GM21367 (cell line): Measurements from ENCODE around the gene TMEM40.
"Not testable (repeated sequence)": the region's sequence is repeated elsewhere in the genome, so short reads cannot be mapped to it uniquely, and the experiment has no call there.

Source experiments
- ATAC-seq: cut with Tn5 transposase; IDR thresholded peaks from one replicate; pipeline ENCODE4 v1.9.1; 2021; ENCODE audit not compliant: unreplicated experiment

The TMEM40 gene, protein sequence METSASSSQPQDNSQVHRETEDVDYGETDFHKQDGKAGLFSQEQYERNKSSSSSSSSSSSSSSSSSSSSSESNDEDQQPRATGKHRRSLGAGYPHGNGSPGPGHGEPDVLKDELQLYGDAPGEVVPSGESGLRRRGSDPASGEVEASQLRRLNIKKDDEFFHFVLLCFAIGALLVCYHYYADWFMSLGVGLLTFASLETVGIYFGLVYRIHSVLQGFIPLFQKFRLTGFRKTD

DNA sequence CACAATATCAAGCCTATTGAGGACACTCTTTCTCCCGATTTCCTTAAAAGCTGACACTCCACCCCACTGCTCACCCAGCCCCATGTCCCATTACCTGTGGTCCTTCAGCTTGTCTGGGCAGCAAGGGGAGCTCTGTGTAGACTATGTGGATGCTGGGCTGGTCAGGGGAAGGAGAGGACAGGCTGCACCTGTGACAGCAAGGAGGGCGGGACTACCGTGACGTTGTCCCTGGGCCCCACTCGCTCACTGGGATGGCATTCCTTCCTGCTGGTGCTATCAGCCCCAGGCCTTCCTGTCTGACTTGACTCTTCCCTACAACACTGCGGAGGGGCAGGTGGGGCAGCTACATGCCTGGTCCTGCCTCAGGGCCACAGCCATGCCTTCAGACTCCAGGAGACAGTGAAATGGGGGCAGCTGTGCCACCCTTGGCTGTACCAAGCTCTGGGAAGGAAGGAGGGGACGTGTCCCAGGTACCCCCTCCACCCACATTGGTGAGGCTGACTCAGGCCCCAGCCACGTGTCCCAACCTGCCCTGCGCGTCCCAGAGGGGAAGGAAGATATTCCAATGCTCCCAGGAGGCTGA lies at the start of gene TMEM40:
TSS of gene TMEM40 (minus strand) at position 163 of the 583 bp plus-strand sequence. CDS start 9,427 bp downstream, outside the sequence.
- no peak for ATAC-seq

DNA sequence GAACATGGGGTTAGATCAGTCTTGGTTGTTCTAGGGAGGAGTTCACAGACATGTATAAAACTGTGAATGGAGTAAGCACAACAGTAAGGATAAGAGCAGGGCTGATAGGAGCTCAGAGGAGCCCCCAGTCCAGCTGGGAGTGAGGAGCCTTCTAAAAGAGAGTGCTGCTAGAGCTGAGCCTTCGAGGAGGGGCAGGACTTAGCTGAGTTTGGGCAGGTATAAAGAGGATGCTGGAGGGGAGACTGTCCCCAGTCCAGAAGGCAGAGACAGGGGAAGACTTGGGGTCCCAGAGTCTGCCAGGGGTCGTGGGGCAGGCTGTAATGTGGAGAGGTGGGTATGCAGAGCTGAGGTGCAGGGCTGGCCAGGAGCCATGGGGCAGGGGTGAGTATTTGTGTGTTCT lies 49.5 kb upstream of the TMEM40 start:
- ATAC-seq = no peak

DNA sequence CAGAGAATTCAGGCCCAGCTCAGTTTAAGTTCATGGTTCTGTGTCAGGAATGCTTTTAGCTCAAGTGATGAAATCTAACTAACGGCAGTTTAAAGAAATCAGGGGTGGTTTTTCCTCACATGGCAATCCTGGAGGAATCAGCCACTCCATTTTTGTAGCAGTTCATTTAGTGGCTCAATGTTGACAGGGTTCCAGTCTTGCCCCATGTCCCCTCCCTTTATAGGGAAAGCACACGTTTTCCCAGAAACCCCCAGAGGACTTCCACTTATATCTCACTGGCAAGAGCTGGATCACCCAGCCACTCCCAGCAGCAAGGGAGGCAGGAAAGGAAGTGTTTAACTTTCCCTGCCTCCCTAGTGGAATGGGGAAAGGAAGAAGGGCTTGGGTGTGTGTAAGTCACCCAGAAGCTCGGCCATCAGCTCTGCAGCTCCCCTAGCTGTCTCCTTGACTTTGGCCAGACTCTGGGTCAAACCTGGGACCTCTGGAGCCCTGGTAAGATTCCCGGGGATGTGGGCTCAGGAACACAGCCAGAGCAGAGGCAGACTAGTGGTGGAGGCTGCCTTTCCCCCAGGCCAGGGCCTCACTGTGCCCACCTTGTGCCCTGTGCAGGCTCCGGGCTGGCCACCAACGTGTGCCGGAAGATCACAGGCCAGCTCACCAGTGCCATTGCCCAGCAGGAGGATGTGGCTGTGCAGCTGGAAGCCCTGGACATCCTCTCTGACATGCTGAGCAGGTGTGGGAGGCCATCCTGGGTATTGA lies 48.7 kb upstream of the TMEM40 start:
- ATAC-seq = no peak

DNA sequence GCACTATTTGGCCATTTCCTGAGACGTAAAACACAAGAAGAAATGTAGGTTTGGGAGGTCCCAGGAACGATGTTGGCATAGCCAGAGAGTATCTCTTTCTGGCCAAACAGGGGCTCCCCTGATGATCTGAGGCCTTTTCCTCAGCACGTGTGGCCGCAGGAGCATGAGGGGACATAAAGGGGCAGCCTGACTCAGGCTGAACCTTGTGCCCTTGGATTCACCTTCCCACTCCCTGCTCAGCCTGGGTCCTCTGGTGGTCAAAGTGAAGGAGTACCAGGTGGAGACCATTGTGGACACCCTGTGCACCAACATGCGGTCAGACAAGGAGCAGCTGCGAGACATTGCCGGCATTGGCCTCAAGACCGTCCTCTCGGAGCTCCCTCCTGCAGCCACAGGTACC lies 48.0 kb upstream of the TMEM40 start:
- no peak for ATAC-seq

DNA sequence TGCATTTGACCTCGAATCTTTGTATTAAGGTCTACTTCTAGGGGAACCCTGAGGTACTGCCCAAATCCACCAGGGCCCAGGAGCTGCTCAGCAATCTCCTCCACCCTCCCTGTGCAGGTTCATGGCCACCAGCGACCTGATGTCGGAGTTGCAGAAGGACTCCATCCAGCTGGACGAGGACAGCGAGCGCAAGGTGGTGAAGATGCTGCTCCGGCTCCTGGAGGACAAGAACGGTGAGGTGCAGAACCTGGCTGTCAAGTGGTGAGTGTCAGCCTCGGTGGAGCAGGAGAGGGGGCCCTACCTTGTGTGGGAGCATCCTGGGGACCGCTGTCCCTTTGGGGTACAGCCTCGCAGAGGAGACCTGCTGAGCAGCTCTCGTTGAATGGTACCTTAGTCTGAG lies 44.3 kb upstream of the TMEM40 start:
- no peak for ATAC-seq

DNA sequence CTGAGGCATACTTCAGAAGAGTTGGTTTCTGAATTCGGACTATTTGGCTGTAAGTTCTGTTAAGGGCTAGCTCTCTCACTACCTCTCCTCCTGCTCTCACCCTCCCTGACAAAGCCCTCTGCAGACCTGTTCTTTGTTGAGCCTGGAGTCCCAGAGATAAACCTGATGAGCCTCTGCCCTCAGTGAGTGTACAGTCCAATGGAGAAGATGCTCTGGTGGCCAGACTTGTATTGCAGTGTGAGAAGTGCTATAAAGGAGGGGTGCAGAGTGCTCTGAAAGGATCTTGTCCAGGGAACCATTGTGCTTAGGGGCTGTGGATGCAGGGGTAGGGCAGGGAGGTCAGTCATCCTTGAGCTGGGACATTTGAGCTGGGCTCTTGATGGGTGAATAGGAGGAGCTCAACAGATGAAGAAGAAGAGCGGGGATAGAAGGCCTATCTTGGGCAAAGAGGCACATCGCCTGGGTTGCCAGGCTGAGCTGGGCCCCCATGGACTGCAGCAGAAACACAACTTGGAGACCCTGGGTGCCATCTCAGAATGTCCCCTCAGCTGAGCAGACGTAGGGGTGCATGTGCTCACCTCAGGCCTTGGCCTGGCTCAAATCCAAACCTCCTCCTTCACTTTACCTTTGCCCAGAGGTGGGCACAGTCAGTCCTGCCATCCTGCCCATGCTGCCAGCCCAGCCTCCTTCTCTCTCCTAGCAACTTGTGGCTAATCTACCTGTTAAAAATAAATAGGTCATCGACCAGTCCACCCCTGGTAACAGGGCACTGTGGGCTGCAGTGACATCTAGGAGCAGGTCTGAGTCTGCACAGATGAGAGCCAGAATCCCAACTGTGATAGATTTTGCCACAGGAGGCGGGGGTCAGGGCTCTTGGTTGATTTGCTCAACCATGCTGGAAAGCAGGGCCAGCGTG lies 40.7 kb upstream of the TMEM40 start:
- no peak for ATAC-seq

DNA sequence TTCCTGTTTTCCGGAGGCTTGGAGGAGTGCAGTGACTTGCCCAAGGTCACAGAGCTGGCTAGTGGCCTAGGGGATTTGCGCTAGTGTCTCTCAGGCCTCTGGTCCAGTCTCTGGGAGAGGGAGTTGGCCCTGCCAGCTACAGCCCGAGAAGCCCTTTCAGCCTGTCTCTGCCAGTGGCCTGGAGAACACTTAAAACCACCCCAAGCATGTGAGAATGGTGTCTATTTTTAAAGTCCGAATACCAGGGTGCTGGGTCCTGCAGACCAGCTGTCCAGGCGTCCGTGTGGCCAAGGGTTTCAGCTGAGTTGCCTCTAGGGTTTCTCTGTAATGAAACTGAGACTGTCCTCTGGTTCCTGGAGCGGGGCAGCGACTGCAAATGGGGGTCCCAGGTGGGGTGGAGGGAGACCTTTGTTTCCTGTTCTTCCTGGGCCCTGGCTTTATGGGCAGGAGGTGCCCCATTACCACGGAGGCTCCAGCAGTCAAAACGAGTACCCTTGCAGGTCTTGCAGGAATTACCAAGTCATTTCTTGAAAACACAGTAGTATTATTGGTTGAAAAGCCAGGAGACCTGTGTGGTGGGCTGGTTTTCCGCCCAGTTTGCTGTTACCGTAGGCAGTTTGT lies 39.6 kb upstream of the TMEM40 start:
- no peak for ATAC-seq

DNA sequence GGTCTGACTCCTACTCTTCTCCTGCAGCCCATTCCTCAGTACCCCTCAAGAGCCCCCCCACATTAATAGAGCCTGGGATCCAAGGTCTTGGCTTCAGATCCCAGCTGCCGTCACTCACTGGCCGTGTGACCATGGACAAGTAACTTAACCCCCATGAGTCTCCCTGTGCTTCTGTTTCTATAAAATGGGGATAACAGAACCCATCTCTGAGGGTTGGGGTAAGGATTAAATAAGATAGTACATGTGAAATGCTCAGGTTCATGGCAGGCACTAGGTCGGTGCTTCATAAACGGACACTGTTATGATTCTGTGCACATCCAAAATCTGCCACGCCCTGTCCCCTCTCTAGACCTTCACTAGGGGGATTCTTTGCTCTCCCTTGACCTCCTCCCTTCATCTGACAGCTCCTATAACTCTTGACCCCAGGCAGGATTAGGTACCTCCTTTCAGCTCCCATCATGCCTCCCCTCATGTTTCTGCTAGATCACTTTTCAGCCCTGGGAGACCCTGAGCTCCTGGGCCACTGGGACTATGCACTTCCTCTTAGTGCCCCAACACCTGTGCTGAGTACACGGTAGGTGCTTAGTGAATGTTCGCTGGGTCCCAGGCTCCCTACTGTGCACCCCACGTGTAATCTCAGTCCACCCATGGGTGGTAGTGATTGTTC lies 39.0 kb upstream of the TMEM40 start:
- no peak for ATAC-seq

DNA sequence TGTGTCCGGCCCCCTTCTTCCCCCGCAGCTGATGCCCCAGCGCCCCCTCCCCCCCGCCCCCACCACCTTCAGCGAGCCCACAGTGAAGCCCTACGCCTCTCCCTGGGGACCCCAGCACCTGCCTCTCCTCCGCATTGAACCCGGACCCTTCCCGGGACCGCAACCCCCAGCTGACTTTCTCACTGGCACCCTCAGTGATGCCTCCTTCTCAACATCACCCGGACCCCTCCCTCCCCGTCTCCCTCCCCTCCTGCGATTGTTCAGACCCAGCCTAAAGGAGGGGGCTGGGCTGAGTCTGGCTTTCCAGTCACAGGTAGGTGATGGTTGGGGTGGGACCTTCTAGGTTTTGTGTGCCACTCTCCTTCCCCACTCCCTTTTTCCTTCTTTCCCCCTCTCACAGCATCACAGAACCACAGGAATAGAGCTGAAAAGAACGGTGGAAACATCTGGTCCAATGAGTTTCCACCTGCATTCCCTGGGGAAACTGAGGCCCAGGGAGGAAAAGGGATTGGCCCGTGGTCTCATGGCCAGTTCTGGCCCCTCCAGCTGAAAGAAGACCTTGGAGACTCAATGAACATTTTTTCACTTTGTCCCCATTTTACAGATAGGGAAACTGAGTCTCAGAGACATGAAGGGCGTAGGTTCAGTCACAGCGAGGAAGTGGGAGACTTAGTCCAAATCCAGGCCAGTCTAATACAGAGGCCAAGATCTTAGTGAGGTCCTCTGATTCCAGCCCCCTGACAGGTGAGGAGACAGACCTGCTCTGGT lies 38.2 kb upstream of the TMEM40 start:
- no peak for ATAC-seq

DNA sequence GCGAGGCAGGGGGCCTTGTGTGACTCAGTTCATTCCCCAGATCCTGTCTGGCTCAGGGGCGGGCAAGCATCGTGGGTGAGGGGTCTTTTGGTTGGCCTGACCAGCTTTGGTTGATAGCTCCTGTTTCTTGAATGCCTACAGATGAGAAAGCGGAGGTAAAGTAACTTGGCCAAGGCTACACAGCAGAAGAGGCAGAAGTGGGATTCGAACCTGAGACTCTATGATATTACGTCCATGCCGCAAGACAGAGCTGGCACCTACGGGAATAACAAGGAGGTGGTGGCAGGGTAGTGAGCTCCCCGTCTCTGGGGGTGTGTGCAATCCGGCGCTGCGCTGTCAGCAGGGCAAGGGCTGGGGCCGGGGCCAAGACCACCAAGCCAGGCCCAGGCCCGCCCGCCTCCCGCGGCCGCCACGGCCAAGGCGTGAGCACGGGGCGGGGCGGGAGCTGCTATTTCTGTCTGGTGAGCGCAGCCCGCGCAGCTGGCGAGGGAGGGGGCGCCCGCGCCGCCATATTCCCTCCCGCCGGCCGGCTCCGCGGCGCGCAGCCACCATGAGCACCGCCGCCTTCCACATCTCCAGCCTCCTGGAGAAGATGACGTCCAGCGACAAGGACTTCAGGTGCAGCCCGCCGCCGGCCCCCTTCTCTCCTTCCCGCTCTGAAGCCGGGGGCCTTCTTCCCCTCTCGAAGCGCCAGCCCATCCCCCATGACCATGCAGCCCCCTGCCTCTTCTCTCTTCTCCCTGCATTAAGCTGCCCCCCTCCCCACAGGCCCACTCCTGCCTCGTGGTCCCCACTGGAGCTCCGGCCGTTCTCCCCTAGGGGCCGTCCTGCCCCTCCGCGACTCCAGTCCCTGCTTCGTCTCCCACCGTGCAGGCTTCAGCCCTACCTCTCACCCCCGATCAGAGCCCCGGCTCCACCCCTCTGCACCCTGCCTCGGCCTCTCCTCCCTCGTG lies 37.4 kb upstream of the TMEM40 start, which contains the start of gene CAND2:
TSS of gene CAND2 (plus strand) at position 510 of the 953 bp plus-strand sequence. CDS start at position 551, 41 bp downstream.
- no peak for ATAC-seq

DNA sequence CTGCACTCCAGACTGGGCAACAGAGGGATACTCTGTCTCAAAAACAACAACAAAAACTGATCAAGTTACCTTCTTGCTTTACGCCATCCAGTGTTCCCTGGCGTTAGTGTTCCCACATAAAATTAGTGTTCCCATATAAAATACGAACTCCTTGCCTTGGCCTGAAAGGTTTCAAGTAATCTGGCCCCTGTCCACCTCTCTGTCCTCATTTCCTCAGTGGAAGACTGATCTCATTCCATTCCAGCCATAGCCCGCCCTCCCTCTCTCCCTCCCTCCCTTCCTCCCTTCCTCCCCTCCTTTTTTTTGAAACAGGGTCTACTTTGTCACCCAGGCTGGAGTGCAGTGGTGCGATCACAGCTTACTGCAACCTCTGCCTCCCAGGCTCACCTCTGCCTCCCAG lies 34.6 kb upstream of the TMEM40 start:
- no peak for ATAC-seq

DNA sequence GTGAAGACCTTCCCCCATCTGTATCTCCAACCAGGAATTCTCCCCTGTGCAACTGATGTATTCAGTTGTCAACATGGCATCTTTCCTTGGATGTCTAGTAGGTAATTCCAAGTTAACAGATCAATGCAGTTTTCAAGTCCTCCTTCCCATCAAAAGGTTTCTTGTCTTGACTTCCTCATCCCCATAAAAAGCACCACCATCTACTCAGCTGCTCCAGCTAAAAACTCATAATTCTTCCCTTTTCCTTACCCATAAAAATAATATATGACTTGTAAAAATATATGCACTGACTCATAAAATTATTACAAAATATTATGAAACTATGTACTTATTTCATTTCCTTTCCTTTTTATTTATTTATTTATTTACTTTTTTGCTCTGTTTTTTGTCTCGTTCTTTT lies 32.4 kb upstream of the TMEM40 start:
- no peak for ATAC-seq

DNA sequence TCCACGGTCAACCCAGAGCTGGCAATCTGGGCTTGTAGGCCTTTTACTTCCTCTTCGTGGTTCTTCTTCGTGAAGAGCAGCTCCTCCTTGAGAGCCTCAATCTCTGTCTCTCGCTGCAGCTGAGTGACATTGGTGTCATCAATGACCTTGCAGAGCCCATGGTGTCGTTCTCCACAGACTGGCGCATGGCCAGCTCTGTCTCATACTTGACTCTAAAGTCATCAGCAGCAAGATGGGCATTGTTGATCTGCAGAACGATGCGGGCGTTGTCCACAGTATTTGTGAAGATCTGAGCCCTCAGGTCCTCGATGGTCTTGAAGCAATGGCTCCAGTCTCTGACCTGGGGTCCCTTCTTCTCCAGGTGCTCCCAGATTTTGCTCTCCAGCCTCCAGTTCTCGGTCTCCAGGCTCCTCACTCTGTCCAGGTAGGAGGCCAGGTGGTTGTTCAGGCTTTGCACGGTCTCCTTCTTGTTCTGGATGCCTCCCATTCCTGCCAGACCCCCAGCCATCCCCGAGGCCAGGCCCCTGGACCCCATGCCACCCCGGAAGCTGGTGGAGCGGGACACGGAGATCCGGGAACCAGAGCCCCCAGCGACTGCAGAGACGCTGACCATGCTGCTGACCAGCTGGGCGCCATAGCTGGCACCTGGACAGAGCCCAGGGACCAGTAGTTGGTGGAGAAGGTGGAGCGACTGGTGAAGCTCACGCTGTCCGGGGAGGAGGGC lies 29.1 kb upstream of the TMEM40 start:
- not testable (repeated sequence) for ATAC-seq

DNA sequence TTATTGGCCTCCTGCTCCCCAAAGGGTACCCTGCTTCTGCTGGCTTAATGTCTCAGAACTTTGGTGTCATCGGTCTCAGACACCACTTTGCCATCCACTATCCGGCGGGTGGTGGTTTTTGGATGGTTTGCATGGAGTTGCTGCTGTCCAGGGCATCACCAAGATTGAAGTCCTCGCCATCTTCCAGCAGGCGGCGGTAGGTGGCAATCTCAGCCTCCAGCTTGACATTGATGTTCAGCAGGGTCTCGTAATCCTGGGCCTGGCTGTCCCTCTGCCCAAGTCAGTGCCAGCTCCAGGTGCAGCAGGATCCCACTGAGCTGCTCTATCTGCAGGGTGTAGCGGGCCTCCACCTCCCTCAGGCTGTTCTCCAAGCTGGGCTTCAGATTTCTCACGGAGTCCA lies 28.3 kb upstream of the TMEM40 start:
- not testable (repeated sequence) for ATAC-seq

DNA sequence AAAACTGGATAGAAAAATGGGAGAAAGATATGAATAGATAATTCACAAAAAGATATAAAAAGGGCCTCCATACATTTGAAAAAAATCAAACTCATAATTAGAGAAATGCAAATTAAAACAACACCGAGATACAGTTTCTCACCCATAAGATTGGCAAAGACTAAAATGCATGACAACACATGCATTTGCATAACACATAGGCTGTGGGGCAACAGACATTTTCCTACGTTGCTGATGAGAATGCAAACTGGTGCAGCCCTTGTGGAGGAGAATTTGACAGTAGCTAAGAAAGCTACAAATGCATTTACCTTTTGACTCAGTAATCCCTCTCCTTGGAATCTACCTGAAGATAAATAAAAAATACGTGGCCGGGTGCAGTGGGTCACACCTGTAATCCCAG lies 26.0 kb upstream of the TMEM40 start:
- ATAC-seq = no peak

DNA sequence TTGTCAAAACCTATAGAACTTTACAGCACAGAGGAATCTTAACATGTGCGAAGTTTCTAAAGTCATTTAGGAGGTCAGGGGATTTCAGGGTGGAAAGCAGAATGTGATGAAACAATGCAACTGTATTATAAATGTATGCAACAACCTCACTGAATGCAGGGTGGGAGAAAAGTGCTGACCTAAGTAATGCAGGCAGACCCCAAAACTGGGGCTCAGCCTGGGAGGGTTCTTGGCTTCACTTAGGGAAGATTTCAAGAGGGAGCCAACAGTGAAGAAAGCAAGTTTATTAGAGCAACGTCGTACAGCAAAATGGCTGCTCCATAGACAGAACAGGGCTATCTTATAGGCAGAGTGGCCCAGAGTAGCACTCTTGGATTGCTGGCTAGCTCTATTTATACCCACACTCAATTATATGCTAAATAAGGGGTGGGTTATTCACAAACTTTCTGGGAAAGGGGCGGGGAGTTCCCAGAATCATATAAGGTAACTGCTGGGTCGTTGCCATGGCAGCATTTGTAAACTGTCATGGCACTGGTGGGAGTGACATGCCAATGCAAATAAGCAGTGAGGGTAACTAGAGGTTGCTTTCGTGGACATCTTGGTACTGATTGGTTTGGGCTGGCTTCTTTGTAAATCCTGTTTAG lies 23.2 kb upstream of the TMEM40 start:
- ATAC-seq = no peak

DNA sequence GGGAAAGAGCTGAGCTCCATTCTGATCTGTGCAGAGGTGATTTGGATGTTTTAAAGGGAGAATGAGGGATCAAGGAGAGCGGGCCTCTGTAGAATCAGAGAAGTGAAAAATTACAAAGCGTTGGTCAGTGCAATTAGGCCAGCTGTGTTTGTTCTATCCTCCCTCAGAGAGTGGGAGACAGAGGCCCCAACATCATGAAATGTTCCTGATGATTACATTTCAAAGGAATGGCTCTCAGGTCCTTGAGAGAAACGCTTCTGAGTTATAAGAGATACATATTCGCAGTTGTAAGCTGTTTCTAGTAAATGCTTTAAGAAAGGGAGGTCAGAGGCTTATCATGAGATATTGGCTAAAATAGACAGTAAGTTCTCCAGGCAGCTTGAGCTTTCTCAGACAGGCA lies 21.7 kb upstream of the TMEM40 start:
- no peak for ATAC-seq
